Measurements from ENCODE around the gene CORO2A.
"Not testable (repeated sequence)": the region's sequence is repeated elsewhere in the genome, so short reads cannot be mapped to it uniquely, and the experiment has no call there.

DNA sequence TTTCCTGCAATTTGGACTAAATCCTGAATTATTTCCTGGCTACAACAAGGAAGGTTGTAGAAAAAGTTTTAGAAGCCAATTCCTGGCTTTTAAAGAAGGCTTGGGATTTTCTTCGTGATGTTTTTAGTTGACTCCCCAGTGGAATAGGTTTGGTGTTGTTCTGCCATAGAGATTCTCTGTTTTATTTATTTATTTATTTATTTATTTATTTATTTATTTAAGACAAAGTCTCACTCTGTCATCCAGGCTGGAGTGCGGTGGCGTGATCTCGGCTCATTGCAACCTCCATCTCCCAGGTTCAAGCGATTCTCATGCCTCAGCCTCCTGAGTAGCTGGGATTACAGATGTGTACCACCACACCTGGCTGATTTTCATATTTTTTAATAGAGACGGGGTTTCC, 75.3 kb downstream of the CORO2A start:
- TF ChIP-seq, protein P1, sequence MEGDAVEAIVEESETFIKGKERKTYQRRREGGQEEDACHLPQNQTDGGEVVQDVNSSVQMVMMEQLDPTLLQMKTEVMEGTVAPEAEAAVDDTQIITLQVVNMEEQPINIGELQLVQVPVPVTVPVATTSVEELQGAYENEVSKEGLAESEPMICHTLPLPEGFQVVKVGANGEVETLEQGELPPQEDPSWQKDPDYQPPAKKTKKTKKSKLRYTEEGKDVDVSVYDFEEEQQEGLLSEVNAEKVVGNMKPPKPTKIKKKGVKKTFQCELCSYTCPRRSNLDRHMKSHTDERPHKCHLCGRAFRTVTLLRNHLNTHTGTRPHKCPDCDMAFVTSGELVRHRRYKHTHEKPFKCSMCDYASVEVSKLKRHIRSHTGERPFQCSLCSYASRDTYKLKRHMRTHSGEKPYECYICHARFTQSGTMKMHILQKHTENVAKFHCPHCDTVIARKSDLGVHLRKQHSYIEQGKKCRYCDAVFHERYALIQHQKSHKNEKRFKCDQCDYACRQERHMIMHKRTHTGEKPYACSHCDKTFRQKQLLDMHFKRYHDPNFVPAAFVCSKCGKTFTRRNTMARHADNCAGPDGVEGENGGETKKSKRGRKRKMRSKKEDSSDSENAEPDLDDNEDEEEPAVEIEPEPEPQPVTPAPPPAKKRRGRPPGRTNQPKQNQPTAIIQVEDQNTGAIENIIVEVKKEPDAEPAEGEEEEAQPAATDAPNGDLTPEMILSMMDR (IDR thresholded peaks at IDR 0.05), result not testable (repeated sequence)
- TF ChIP-seq POLR2A (IDR thresholded peaks at IDR 0.05; ENCODE audit: low read depth); EP300 (IDR thresholded peaks at IDR 0.05); POLR2AphosphoS5 (IDR thresholded peaks at IDR 0.05): not testable (repeated sequence)

Data from esophagus muscularis mucosa (tissue), 4 donors.